Adrenal gland (tissue), 12 donors: ENCODE results near the gene PEAK1. TPM values are rescaled to one million over a fixed set of nuclear protein-coding genes. Genes with fewer than 3 reads are reported as not detected.

Experiments
- DNase-seq, 7 donors: peaks; one replicate each; pipeline ENCODE4 v3.0.0-alpha.2; 2019 to 2020
- H3K27ac ChIP-seq, 5 donors: fragments of 200-600 bp; sonication (generic) in 4 of 5; 1 replicate in 3 of 5; 2 replicates in 2 of 5; pipeline versions ENCODE4 v1.5.1 to v1.8.0; 2016 to 2020; ENCODE audit warnings: mild to moderate bottlenecking in 1 of 5
- H3K27me3 ChIP-seq: fragments of 200-600 bp; 2 replicates; pipeline ENCODE4 v1.8.0; 2021
- H3K36me3 ChIP-seq, 2 donors: fragments of 200-600 bp; replicated peaks in 1 of 2; 1 replicate in 1 of 2; 2 replicates in 1 of 2; pipeline versions ENCODE4 v1.5.1 to v1.8.0; 2018 to 2022
- H3K4me1 ChIP-seq, 2 donors: fragments of 200-600 bp; replicated peaks in 1 of 2; 1 replicate in 1 of 2; 2 replicates in 1 of 2; pipeline versions ENCODE4 v1.5.1 to v1.8.0; 2018 to 2021
- H3K4me3 ChIP-seq, 4 donors: fragments of 200-600 bp; sonication (generic) in 3 of 4; one replicate each; pipeline ENCODE4 v1.5.1; 2016 to 2018
- H3K9me3 ChIP-seq, 3 donors: fragments of 200-600 bp; sonication (generic) in 1 of 3; replicated peaks in 1 of 3; 1 replicate in 2 of 3; 2 replicates in 1 of 3; pipeline versions ENCODE4 v1.5.1 to v1.8.0; 2016 to 2021
- POLR2A ChIP-seq, 2 donors: fragments of 450-650 bp; IDR thresholded peaks; one replicate each; pipeline ENCODE4 v1.6.1; 2017; ENCODE audit warnings: antibody characterized with exemption in 2 of 2, mild to moderate bottlenecking in 2 of 2, moderate library complexity in 1 of 2
- WGBS, 4 donors: extraction: QIAGEN DNeasy Blood & Tissue Kit in 2 of 4; methylation state at CpG; one replicate each; pipeline versions ENCODE4 v1.1.5 to v1.1.7; 2013 to 2017; 5-methylcytosine and 5-hydroxymethylcytosine counted together
- intact Hi-C, 2 donors: fragments of 100-400 bp; cut with DNase I; formaldehyde crosslinking; loops; one replicate each; pipeline versions ENCODE4 v1.14.1 to v1.15.0; 2022 to 2023
- polyA plus RNA-seq, 3 donors: library from polyadenylated mRNA; stranded (reverse); fragments of 200-250 nt in 2 of 3; fragments of 350-450 nt in 1 of 3; fragmentation: Illumina TruSeq in 1 of 3; extraction: RNeasy Lipid Tissue Mini Kit (QIAGEN cat#74804) in 1 of 3; gene quantifications; one replicate each; pipeline ENCODE4 v1.2.3, GENCODE V29; 2013 to 2014
- total RNA-seq, 9 donors: library from RNA; depleted of rRNA in 4 of 9; stranded (reverse); fragments of >200 nt in 4 of 9; fragments of 120-200 nt in 1 of 9; fragmentation: NEBNext Ultra II Directional in 1 of 9; extraction: Animal tissue kit (Norgen Biotek cat#: 25700) in 1 of 9; gene quantifications; one replicate each; pipeline versions ENCODE4 v1.1.0 to v1.2.4, GENCODE V29; 2013 to 2023
- TF ChIP-seq, protein P1 (sequence below), 6 experiments: fragments of 450-650 bp in 4 of 6; fragments of 200-600 bp in 2 of 6; sonication (generic) in 1 of 6; IDR thresholded peaks; 1 replicate in 5 of 6; 2 replicates in 1 of 6; pipeline versions ENCODE4 v1.5.1 to v1.8.0; 2016 to 2021; ENCODE audit warnings: antibody characterized with exemption in 6 of 6, mild to moderate bottlenecking in 2 of 6, moderate library complexity in 1 of 6
- donor health status: healthy with polysubstance abuse.
- donor health status: Bipolar disorder and iron deficiency.
- donor health status: DM: yes; HTN: yes; CAD: no.
- donor health status: DM: no; HTN: no; CAD: no.
- donor health status: DM: no; HTN: no; CAD: no.
- donor health status: DM: yes; HTN: yes; CAD: no.

The PEAK1 gene
- total and polyA plus RNA-seq, 12 donors, result 3.1 to 68.4 (median 26.4) TPM

DNA sequence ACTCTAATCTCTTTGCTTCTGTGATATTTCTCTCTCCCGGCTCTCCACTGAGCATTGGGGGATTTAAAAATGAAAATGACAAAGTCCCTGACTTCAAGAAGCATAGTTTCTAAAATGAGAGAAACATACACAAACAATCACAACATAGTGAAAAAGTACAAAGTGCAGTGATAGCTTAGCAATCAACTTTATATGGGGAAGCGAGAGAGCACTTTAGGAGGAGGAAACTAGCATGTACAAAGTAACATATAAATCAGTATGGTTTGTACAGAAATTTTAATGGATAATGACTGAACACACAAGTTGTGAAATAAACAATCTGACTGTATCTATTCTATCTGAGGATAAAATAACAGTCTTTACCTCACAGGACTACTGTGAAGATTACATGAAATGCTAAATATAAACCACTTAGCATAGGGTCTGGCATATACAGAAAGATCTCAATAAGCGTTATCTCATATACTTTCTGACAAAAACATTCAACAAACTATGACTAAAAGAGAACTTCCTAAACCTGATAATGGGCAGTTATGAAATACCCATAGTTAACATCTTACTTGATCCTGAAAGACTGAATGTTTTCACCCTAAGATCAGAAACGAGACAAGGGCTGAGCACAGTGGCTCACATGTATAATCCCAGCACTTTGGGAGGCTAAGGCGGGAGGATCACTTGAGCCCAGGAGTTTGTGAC is 61.2 kb downstream of the PEAK1 start:
- Histone ChIP-seq H3K27ac (no peak overlapping the region), H3K4me3 (no peak overlapping the region), H3K27me3 (no peaks in the 10 kb centered on the region), H3K36me3 (no peaks in the 10 kb centered on the region), H3K4me1 (no peaks in the 10 kb centered on the region), H3K9me3 (no peaks in the 10 kb centered on the region)
- intact Hi-C loops, result no loop called here
- TF ChIP-seq, protein P1, sequence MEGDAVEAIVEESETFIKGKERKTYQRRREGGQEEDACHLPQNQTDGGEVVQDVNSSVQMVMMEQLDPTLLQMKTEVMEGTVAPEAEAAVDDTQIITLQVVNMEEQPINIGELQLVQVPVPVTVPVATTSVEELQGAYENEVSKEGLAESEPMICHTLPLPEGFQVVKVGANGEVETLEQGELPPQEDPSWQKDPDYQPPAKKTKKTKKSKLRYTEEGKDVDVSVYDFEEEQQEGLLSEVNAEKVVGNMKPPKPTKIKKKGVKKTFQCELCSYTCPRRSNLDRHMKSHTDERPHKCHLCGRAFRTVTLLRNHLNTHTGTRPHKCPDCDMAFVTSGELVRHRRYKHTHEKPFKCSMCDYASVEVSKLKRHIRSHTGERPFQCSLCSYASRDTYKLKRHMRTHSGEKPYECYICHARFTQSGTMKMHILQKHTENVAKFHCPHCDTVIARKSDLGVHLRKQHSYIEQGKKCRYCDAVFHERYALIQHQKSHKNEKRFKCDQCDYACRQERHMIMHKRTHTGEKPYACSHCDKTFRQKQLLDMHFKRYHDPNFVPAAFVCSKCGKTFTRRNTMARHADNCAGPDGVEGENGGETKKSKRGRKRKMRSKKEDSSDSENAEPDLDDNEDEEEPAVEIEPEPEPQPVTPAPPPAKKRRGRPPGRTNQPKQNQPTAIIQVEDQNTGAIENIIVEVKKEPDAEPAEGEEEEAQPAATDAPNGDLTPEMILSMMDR (IDR thresholded peaks at IDR 0.05), result no peak
- TF ChIP-seq POLR2A (IDR thresholded peaks at IDR 0.05), result no peak
- WGBS, 4 donors, result 93 to 97% (median 96%) methylated on average over 5 of the region's 5 CpGs
- DNase-seq, result no peak

DNA sequence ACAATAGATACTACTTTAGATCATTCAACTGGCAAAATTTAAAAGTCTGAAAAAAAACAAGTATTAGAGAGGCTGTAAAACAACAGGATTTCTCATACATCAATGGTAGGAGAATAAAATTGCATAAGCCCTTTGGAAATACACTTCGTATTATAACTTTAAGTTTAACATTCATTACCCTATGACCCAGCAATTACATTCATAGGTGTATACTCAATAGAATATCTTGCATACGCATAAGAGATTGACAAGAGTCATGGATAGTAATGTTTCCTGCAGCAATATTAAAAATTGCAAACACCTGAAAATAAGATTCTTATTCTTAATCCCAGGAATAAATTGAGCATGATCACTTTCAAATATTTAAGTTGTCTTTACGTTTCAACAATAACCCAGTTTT is 63.6 kb downstream of the PEAK1 start:
- intact Hi-C loops, result no loop called here
- H3K36me3 ChIP-seq, result no peaks in the 10 kb centered on the region
- no peak for TF ChIP-seq POLR2A (IDR thresholded peaks at IDR 0.05)
- TF ChIP-seq, protein P1 (IDR thresholded peaks at IDR 0.05), result no peak
- no peak overlapping the region for H3K4me3 ChIP-seq
- H3K27ac ChIP-seq, result no peak overlapping the region
- no peaks in the 10 kb centered on the region for H3K9me3 ChIP-seq
- 95 to 99% (median 97%) methylated on average over 3 of the region's 3 CpGs for WGBS, 4 donors
- no peak for DNase-seq
- no peaks in the 10 kb centered on the region for H3K4me1 ChIP-seq
- no peaks in the 10 kb centered on the region for H3K27me3 ChIP-seq

DNA sequence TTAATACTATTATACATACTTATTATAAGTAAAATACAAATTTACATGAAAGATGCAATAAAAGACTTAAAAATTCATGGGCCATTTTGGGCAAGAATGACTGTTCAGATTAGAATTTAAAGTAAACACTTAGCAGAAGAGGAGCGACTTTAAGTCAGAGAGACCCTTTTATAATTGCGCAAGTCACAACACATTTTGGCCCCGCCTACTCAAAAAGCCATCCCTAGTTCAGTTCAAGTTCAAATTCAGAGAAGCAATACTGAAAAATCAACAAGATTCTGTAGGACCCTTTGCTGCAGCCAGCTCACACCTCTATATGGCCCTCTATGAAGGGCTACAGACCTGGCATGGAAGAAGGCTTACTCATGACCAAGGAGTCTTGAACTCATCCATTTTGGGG is 64.6 kb downstream of the PEAK1 start:
- intact Hi-C loops, result no loop called here
- H3K4me3 ChIP-seq, result no peak overlapping the region
- H3K4me1 ChIP-seq, result no peaks in the 10 kb centered on the region
- H3K9me3 ChIP-seq, result no peaks in the 10 kb centered on the region
- TF ChIP-seq POLR2A (IDR thresholded peaks at IDR 0.05), result no peak
- TF ChIP-seq, protein P1 (IDR thresholded peaks at IDR 0.05), result no peak
- no peaks in the 10 kb centered on the region for H3K27me3 ChIP-seq
- DNase-seq, result no peak
- no peak overlapping the region for H3K27ac ChIP-seq
- H3K36me3 ChIP-seq, result no peaks in the 10 kb centered on the region
- WGBS, 4 donors, result 91 to 98% (median 95%) methylated on average over 3 of the region's 3 CpGs

DNA sequence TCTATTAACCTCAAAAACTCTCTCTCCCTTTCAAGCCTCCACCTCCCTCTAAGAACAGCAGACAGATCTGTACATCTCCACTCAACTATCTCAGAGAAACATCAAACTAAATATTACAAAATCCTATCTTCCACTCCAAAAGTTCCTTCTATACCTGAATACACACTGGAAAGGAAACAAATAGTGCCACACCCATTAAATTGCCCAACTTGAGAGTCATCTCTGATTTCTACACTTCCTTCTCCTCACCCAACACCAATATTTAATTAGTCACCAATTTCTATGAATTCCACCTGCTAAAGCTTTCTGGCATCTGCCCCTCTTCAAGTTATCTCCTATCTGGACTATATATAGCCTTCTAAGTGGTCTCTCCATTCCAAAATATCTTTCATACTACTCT is 65.8 kb downstream of the PEAK1 start:
- intact Hi-C loops, result no loop called here
- TF ChIP-seq POLR2A (IDR thresholded peaks at IDR 0.05), result no peak
- TF ChIP-seq, protein P1 (IDR thresholded peaks at IDR 0.05), result no peak
- H3K9me3 ChIP-seq, result no peaks in the 10 kb centered on the region
- H3K4me3 ChIP-seq, result no peak overlapping the region
- no peak for DNase-seq
- no peaks in the 10 kb centered on the region for H3K4me1 ChIP-seq
- no peaks in the 10 kb centered on the region for H3K36me3 ChIP-seq
- no peak overlapping the region for H3K27ac ChIP-seq
- no peaks in the 10 kb centered on the region for H3K27me3 ChIP-seq
